ACHN (cell line): ENCODE results near the gene GDAP2.
"Not testable (repeated sequence)": the region's sequence is repeated elsewhere in the genome, so short reads cannot be mapped to it uniquely, and the experiment has no call there.

Experiments used
- DNase-seq: peaks from one replicate; pipeline ENCODE4 v3.0.0-alpha.2; 2015
- in situ Hi-C: cut with HindIII; loops from 2 replicates; pipeline ENCODE4 v1.10.0; 2017; ENCODE audit warnings: low sequenced_read_pairs, low pct_ligation_motif_present, low pct_unique_long_range_greater_than_20kb

The GDAP2 gene, protein sequence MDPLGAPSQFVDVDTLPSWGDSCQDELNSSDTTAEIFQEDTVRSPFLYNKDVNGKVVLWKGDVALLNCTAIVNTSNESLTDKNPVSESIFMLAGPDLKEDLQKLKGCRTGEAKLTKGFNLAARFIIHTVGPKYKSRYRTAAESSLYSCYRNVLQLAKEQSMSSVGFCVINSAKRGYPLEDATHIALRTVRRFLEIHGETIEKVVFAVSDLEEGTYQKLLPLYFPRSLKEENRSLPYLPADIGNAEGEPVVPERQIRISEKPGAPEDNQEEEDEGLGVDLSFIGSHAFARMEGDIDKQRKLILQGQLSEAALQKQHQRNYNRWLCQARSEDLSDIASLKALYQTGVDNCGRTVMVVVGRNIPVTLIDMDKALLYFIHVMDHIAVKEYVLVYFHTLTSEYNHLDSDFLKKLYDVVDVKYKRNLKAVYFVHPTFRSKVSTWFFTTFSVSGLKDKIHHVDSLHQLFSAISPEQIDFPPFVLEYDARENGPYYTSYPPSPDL

DNA sequence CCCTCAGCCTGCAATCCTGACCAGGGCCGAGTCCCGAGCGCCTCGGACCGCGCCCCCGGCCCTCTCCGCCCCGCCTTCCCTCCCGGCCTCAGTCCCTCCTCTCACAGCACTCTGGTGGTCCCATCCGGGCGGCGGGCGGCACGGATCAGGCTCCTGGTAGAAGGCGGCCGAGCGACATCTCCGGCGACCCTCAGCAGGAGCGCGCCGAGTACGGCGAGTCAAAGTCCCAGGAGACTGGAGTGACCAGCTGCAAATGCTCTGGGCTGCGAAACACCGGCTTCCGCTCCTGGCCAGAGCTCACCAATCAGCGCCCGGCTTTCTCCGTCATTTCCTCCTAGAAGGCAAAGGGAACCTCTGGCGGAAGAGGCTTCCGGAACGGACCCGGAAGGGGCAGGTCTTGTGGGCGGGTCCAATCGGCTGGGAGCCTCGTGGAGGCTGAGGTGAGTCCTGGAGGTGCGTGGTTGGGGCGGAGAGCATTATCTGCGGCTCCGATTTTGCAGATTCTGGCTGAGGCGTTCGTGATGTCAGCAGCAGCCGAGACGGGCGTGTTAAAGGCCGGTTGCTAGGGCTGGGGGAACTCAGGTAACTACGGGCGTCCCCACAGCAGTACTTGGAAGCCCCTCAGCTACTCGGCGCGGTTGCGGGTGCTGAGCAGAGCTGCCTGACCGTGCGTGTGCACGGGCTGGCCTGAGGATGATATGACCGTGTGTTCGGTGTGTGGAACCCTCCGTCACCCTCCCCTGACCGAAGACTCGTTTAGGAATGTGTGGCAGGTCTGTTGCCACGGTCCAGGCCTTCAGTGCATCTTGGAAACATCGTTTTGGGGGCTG is at the start of gene GDAP2, which contains the start of gene WDR3:
GDAP2 (minus strand) TSS at position 279 of the 830 bp plus-strand sequence. CDS start 9,264 bp downstream, outside the sequence.
WDR3 (plus strand) TSS at position 397 of the 830 bp plus-strand sequence. CDS start 3,581 bp downstream, outside the sequence.
- in situ Hi-C loops, result no loop called here
- DNase-seq, result peak; percentile 96

DNA sequence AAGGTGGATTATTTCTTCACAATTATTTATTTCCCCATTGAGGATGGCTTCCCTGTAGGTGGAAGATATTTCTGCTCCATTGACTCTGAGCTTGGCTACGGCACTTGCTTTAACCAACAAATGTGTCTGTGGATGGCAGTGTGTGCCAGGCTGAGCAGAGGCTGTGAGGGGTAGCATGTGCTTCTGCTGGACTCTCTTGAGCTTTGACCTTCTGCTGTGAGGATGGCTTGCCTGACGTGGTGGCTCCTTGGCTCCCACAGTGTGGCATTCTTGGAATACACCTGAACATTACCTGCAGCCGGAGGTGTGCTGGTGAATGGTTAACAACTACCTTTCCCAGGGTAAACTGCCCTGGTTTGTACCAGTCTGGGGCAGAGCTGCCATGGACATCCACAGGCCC is 47.0 kb upstream of the GDAP2 start:
- no peak for DNase-seq
- in situ Hi-C loops, result no loop called here

DNA sequence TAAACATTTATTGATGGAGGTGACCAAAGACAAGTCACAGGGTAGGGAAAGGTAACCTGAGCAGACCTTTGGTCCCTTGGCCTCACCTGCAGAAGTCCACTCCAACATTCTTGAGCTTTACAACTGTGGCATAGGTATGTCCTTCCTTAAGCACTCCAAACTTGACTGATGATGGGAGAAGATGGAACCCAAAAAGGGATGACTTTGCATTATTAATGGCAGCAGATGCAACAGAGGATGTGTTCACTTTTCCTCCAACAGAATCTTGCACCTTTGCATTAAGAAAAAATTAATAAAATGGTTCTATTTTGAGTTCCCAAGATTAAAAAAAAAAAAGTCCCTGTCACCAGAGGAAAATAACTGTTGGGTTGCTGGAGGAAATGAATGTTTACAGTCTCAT is 42.4 kb upstream of the GDAP2 start:
- DNase-seq, result no peak
- in situ Hi-C loops, result no loop called here

DNA sequence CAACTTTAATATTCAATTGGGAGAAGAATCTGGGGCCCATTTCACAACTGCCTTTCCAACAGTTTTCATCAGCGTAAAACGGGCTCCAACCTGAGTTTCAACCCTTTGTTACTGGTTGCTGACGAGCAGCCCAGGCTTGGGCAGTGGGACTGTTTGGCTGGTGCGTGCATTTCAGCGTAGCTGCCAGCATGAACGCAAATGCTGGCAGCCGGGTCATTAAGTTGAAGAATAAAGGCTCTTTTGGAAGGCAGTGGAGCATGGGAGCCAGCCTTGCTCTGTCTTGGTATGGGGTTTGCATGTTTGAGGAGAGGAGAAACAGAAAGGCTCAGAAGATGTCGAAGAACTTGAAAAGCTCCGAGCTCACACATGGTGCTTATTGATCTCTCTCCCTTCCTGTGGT is 40.8 kb upstream of the GDAP2 start:
- in situ Hi-C loops, result no loop called here

DNA sequence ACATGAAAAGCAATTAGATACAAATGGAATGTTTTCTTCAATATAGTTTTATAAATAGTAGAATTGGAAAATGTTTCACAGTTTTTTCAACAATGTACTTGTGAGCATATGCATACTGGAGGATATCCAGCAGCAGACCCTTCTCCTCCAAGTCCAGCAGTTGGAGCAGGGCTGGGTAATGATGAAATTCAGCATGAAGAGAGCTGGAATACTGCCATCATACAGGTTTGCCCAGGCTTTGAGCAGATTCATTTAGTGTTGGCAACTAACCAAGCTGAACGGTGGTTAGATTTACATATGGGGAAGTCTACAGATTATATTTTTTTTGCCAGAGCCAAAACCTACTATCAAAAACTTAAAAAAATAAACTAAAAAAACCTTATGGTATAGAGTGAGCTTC is 38.5 kb upstream of the GDAP2 start:
- no peak for DNase-seq

More for the DNA sequence above, 40.8 kb upstream of the GDAP2 start:
- no peak for DNase-seq

DNA sequence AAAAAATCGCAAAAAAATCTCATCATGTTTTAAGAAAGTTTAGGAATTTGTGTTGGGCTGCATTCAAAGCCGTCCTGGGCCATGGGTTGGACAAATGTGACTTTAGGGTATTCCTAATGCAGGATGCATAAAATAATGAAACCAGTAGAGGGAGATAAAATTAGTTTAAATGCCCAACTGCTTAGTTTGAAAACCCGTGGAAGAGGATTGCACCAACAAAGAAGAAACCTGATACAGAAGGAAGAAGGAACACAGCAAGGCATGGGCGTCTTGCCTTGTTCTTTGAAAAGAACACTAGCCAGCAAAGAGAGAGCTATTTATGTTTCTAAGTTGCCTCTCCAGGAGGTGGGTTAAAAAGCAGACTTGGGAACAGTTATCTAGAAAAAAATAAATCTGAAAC is 38.1 kb upstream of the GDAP2 start:
- peak; percentile 16 for DNase-seq

More for the DNA sequence above, 38.5 kb upstream of the GDAP2 start:
- in situ Hi-C loops, result no loop called here

DNA sequence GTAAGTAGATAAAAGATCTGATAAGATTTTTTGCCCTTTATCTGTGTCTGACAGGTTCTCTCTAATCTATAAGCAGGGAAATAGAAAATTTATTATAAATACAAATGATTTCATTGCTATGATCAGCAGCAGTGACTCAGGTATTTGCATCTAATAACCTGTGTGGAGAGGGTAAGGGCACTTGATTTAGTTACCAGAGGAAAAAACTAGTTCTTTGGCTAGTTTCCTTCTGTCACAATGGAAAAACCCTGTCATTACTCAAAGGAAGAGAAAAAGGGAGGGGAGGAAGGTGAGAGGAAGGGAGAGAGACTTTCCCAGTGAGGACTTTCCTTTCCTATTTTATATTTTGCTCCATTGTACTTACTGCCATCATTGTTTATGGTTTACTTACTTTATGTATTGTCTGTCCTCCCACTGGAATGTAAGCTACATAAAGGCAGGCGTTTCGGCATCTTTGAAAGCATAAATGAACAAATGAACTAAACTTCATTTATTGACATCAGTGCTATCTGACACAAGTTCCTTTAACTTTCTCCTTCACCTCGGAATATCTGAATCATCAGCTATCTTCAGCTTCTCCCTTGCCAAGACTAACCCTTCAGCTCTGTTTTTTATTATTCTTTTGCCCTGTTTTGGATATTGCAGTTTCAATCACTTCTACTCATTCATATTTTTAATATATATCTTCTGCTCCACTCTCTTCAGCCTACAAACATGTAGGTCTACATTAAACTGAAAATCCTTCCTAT is 35.0 kb upstream of the GDAP2 start:
- DNase-seq, result no peak
- in situ Hi-C loops, result no loop called here

More for the DNA sequence above, 38.1 kb upstream of the GDAP2 start:
- in situ Hi-C loops, result no loop called here

DNA sequence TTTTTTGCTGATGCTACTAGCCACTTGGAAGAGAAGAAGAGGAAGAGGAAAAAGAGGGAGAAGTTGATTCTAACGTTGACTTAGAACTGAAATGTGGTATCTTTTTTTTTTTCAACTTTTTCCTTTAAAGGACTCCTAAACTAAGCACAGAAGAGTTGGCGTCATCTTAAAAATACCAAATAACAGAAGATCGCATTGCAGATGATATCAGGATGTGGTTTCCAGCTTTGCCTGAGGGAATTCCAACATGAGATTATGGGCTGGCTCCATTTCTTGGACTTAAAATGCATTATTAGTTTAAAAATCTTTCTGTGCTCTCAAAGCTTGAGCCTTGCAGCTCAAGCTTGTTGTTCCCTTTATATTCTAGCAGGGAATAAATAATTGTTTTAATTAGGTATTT is 29.9 kb upstream of the GDAP2 start:
- in situ Hi-C loops, result no loop called here
- no peak for DNase-seq

DNA sequence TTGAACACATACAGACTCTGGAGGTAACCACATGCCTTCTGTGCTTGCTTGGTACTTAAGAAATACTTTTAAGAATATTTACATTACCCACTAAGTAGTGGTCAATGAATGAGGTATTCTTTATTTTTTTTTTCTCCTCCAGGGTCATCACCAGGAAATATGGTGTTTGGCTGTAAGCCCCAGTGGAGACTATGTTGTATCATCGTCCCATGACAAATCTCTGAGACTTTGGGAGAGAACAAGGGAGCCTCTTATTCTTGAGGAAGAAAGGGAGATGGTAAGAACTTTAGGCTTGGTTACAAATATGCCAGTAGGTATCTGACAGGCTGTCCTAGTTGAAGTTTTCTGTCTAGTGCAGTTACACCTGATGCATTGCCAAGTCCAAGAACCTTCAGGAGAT is 23.0 kb upstream of the GDAP2 start:
- in situ Hi-C loops, result no loop called here

DNA sequence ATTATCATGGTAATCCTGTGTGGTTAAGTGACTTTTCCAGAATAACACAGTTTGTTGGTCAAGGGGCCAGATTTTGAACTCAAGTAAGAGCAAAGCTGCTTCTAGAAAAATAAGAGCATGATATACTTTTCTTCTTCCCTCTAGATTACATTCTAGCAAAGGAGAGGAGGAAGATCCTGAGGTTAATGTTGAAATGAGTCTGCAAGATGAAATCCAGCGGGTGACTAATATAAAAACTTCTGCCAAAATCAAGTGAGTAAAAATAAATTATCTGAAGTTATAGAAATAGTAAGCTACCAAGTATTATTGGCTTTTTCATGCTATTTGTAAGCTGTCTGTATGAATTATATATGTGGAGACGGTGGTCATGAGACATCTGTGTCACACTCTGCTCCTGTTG is 12.9 kb upstream of the GDAP2 start:
- in situ Hi-C loops, result no loop called here
- DNase-seq, result no peak

More for the DNA sequence above, 23.0 kb upstream of the GDAP2 start:
- no peak for DNase-seq

DNA sequence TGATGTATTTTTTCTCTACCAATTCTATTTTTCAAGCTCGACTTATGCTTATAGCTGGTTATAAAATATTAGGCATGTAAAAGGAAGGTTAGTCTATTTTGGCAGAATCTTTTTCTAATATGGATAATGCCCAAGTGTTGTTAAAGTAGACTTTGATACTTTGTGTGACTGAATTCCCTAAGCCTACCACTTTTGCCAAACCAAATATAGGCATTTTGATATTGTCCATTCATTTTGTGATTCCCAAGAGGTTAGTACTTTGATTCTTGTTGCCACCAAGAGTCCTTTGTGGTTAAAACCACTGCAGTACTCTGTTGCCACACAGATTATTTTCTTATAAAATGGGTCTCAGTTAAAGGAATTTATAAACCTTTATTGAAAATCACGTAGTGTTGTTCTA is 4.3 kb upstream of the GDAP2 start:
- no peak for DNase-seq
- in situ Hi-C loops, result no loop called here

DNA sequence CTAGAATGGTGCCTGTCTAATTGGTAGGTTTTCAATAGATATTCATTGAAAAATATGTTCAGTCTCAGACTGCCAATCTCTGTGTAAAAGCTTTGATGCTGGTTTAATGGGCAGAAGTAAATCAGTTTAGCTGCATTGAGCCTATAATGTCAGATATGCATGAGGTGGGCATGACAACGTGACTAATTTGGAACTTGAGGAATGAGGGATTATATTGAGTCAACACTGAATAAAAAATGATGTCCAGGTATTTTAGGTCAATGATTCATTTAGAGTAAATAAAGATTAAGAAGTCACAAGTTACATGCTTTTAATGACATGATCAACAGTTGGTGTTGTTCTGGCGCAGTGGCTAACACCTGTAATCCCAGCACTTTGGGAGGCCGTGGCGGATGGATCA is 3.2 kb upstream of the GDAP2 start:
- in situ Hi-C loops, result no loop called here
- DNase-seq, result no peak

DNA sequence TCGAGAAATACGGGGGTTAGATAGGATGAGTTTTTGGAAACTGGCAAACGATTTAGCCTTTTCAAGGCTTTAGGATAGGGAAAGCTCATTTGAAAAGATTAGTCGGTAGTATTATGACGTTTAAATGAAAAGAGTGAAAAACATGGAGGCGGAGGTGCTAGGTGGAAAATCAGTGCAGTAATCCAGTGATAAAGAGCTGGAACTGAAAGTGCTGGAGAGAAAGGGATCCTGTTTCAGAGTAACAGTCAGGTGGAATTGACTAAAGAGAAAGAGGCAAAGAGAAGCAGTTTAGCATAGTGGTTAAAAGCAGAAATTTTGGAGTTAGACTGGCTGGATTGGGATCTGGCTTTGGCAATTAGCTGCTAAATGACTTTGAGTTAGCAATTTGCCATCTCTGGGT is 1.1 kb upstream of the GDAP2 start:
- DNase-seq, result peak; percentile 2
- in situ Hi-C loops, result no loop called here

DNA sequence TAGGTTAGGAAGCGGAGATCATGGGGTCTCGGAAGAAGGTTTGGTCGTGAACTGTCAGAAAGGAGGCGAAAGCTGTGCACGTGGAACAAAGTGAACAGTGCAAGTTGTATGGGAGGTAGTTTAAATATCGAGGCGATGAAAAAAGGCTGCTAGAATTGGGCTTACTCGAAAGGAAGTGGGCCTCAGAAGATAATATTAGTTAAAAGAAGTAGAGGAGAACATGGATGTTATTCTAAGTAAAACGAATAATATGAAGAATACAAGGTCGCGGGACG is 689 bp upstream of the GDAP2 start:
- in situ Hi-C loops, result no loop called here

DNA sequence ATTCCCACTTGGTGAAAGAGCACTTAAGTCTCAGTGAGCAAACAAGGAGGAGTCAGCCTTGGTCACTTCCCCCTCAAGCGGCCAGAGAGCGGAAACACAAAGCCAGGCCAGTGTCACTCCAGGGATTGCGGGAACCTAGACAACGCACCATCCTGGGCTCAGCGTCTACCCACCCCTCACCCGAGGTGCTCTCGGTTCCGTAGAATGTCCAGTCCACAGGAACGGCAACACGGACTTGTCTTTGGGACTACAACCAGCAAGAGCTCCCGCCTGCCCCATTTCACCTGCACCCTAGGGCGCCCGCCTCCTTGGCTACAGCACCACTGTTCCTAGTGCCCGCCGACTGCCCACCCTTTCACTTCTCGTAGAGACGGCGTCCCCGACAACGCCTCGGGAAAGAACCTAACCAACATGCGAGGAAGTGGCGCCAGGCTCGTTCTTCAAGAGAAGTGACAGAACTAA is 509 bp downstream of the GDAP2 start:
- in situ Hi-C loops, result no loop called here
- peak; percentile 66 for DNase-seq

More for the DNA sequence above, 689 bp upstream of the GDAP2 start:
- DNase-seq, result no peak

DNA sequence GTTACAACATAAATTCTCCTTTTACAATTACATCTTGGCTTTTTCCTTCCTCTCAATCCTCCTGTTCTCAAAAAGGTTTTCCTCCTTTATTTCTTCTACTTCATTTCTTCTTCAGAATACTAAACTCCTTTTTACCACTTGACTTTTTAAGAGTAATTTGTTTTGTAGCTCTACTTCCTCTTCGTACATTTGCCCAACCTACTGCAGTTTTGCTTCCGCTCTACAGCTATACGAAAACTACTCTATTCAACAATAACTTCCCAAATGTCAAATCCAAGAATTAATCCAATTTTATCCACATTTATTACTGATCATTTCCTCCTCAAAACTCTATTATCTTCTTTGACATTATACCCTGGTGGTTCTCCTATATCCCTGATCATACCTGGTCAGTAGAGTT is 3.4 kb downstream of the GDAP2 start:
- in situ Hi-C loops, result no loop called here
- DNase-seq, result no peak

DNA sequence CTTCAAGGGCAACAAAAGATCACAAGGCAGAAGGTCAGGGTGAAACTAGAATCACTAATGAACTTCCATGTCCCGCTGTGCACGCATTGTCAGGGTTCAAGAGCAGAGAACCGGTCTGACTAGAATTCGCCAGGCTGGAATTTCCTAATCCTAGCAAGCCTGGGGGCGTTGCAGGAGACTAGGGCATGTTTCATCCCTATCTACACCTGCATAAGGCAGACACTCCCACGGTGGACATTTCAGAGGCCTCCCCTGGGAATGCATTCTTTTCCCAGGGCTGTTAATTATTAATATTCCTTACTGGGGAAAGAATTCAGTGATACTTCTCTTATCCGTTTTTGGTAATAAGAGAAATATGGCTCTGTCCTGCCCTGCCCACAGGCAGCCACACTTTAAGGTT is 6.7 kb downstream of the GDAP2 start:
- DNase-seq, in situ Hi-C loops: not testable (repeated sequence)

DNA sequence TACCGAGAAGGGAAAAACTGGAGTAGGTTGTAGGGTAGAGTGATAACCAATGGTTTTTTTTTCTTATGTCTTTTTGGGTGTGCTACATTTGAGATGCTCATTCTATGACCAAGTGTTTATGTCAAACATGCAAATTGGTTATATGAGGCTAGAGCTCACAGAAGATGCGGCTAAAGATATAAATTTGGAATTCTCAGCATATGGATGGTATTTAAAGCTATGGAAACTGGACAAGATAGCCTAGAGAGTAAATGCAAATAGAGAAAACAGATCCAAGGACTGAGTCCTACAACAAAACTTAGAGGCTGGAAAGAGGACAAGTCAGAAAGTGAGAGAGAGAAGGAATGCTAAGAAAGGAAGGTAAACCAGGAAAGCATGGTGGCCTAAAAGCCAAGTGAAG is 7.4 kb downstream of the GDAP2 start:
- in situ Hi-C loops, result no loop called here
- DNase-seq, result no peak

DNA sequence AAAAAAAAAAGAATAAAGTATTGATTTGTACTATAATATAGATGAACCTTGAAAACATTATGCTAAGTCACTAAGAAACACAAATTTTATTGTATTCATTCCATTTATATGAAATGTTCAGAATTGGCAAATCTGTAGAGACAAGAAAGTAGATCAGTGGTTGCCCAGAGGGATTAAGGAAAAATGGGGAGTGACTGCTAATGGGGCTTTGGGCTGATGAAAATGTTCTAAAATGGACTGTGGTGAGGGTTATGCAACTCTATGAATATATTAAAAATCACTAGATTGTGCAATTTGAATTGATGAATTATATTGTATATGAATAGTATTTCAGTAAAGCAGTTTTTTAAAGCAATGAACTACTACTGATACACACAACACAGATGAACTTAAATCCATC is 10.0 kb downstream of the GDAP2 start:
- no peak for DNase-seq
- in situ Hi-C loops, result no loop called here
